NB4 (cell line): ENCODE data around the gene ZFP1.

Experiments
- CTCF ChIP-seq: IDR thresholded peaks from one replicate; pipeline ENCODE4 v1.5.1; 2012; ENCODE audit warnings: low read depth, low read length
- MYC ChIP-seq: IDR thresholded peaks from 2 replicates; pipeline ENCODE4 v1.6.1; 2011; ENCODE audit warnings: low read depth, low read length
- POLR2A ChIP-seq: IDR thresholded peaks from 2 replicates; pipeline ENCODE4 v1.6.1; 2011; ENCODE audit warnings: mild to moderate bottlenecking; ENCODE audit not compliant: insufficient read length; ENCODE audit errors: extremely low read depth
- TF ChIP-seq, protein P1 (sequence below): IDR thresholded peaks from 2 replicates; pipeline ENCODE4 v1.6.1; 2011; ENCODE audit warnings: low read depth, low read length

GRCh38 chr16:75101635-75102034 lies 46.7 kb upstream of the ZFP1 start:
- TF ChIP-seq CTCF (no peak), POLR2A (no peak), MYC (no peak)
- TF ChIP-seq, protein P1, sequence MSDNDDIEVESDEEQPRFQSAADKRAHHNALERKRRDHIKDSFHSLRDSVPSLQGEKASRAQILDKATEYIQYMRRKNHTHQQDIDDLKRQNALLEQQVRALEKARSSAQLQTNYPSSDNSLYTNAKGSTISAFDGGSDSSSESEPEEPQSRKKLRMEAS = no peak
